ENCODE measurements around the gene RNF123.

RNF123 gene

DNA sequence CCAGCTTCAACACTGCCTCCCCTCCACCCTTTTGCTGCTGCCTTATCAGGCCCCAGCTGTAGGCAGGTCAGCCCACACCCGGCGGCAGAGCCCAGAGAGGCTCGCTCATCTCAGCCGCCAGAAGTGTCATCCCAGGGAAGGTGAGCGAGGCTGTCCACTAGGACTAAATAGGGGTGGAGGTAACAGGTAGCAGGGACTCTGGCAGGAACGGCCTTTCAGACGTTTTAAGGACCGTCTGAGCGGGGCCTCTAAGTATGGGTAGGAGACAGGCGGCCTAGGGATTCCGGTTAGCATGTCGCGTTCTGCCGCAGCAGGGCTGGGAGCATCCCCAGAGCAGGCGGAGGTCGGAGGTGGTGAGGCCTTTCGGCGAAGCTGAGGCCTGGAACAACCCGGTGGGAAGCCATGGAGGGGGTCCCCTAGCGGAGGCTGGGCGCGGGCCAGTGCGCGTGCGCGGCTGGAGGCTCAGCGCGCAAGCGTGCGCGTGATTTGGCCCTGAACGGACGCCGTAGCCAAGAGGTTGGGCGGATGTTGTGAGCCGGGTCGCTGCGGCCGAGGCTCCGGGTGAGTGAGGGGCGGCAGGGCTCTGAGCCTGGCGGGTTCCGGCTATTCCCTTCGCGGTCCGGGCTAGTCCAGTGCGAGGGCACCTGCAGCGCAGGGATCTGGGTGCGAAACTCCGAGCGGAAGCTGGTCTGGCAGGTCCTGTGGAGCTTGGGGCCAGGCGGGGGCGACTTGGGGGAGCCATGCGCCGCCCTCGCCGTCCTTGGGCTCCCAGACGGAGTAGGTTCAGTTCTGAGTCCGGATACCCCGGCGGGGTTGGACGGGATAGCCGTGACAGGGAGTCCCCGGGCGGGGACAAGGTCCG is at the start of gene RNF123, which contains the start of gene MST1:
Gene RNF123 (plus strand): TSS at position 512 of the 862 bp plus-strand sequence. CDS start 1,609 bp downstream, outside the sequence.
Gene MST1 (minus strand): TSS at position 429 of the 862 bp plus-strand sequence. CDS start 783 bp downstream, outside the sequence.
- FAIRE-seq: no peak

DNA sequence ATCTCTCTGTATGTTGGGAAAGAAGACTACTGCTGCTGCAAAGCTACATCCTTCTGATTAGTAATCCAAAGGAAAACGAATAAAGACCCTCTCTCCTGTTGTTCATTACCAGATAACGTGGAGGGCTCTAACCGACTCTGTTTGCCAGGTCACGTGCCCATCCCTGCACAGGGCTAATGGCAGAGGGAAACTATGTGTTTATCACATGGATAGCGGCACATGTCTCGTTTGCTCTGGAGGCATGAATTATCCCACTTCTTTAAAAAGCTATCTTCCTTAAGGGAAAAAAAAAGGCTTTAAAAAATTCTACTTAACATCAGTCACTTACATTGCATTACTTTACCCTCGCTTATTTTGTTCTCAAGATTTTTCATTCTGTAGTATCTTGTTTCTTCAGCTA is 48.1 kb upstream of the RNF123 start:
- FAIRE-seq: no peak

DNA sequence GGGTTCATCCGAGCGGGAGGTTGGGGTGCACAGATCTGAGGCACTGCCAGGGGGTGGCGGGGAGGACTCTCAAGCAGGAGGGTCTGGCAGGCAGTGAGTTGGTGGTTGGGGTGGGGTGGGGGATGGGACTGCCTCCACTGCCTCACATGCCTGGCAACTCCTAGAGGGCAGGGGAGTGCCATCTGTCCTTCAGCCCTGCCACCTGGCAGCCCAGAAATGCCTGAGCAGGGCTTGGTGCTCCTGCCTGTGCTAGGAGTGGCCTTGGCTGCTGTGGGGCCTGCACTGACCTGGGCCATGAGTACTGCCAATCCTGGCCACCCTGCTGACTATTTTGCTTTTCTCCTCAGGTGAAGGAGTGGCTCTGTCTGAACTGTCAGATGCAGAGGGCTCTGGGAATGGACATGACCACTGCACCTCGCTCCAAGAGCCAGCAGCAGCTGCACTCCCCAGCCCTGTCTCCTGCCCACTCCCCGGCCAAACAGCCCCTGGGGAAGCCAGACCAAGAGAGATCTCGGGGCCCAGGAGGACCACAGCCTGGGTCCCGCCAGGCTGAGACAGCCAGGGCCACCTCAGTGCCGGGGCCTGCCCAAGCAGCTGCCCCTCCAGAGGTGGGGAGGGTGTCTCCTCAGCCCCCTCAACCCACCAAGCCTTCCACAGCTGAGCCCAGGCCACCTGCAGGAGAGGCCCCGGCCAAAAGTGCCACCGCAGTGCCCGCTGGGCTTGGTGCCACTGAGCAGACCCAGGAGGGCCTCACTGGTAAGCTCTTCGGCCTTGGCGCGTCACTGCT is 47.2 kb upstream of the RNF123 start:
- FAIRE-seq: no peak

GRCh38 chr3:49642708-49643145 is 46.6 kb upstream of the RNF123 start:
- FAIRE-seq: no peak

DNA sequence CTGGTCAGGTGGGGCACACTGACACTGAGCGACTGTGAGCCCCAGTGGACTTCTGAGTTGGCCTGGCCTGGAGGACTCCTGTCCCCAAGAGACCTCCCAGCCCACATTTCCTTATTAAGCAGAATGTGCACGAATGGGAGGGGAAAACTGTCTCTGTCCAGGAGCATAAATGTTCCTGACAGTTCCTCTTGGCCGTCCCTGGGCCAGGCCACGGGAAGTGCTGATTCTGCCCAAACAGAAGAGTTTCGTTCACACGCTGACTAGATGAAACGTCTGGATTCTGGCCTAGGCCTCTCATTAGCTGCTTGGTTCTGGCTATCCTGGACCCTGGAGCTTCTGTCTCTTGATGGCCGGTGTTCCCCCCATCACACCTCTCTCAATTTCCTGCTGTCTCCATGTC is 44.7 kb upstream of the RNF123 start:
- no peak for FAIRE-seq

GRCh38 chr3:49646236-49646635 is 43.1 kb upstream of the RNF123 start:
- FAIRE-seq: no peak

DNA sequence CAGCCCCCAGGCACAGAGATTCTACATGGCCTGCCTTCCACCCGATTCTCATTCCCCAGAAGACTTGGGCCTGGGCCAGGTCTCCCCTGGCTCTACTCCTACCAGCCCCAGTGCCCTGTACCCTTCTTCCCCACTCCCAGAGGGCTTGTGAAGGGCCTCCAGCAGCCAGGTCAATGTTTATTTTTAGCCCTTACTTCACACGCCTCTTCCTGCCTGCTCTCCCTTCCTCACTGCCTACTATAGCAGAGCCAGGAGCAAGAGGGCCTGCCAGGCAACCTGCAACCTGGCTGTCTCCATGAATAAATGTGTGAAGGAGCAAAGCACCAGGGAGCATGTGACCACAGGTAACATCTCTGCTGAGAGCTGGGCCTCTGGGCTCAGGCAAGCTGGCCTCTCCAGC is 41.6 kb upstream of the RNF123 start:
- FAIRE-seq: no peak

DNA sequence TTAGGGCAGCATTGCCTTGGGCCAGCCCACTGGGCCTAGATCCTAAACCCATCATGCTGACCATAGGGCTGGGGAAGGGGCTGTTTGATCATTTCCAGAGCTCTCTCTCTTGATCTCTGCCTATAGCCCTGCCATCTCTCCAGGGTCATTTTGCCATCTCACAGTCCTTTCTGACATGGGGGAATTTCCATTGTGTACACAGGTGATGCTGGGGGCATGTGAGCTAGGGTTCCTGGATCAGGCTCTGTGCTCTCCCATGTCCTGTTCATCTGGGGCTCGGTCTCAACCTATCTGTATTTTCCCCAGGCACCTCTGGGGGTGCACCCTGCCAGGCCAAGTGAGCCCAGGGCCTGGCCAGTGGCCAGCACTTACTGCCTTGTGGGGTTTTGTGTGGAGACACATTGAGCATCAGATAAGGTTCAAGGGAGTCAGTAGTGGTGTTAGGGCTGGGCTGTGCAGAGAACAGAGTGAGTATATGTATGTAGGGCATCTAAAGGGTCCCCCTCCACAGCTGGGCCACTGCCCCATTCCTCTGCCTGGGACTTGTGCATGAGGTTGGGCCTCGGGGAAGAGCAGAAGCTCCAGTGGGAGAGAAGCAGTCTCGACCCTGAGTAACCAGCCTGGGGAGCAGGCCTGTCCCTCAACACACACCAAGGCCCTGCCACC is 40.9 kb upstream of the RNF123 start:
- no peak for FAIRE-seq

DNA sequence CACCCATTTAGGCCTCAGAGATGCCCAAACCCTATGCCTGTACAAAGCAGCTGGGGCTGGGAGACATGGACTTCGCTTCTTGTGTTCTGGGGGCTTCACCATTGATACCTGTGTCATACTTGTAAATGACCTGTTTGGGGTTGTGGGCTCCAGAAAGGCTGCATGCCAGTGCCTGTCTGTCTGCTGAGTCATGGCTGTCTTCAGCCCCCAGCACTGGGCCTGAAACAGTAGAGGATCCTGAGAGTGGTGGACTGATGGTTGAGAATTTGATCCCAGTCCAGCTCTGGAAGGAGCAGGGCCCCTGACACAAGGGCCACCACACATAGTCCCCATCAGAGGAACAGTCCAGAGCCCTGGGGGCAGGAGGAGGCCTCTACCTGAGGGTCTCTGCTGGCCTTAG is 39.8 kb upstream of the RNF123 start:
- no peak for FAIRE-seq

DNA sequence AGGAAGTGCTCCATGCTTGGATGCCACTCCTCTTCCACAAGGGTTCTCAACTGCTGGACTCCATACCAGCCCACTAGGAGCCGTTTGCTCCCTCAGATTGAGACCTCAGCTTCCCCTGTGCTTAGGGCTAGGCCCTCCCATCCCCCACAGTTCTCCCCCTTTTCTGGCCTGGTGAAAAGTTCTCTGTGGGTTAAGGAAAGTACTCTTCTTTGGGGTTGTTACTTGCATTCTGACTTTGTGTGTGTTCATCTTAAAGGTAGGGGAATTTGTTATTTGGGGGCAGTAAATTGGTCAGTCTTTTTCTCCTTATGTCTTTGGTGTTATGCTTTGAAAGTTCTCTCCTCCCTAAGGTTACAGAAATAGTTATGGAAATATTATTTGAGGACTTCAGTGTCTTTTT is 39.2 kb upstream of the RNF123 start:
- FAIRE-seq: no peak

GRCh38 chr3:49650637-49651036 is 38.7 kb upstream of the RNF123 start:
- FAIRE-seq: no peak

- FAIRE-seq: no peak
Observed at GRCh38 chr3:49652218-49652902, 37.0 kb upstream of the RNF123 start.

GRCh38 chr3:49652903-49653415 is 36.4 kb upstream of the RNF123 start:
- FAIRE-seq: no peak

GRCh38 chr3:49653621-49654020 is 35.7 kb upstream of the RNF123 start:
- no peak for FAIRE-seq

DNA sequence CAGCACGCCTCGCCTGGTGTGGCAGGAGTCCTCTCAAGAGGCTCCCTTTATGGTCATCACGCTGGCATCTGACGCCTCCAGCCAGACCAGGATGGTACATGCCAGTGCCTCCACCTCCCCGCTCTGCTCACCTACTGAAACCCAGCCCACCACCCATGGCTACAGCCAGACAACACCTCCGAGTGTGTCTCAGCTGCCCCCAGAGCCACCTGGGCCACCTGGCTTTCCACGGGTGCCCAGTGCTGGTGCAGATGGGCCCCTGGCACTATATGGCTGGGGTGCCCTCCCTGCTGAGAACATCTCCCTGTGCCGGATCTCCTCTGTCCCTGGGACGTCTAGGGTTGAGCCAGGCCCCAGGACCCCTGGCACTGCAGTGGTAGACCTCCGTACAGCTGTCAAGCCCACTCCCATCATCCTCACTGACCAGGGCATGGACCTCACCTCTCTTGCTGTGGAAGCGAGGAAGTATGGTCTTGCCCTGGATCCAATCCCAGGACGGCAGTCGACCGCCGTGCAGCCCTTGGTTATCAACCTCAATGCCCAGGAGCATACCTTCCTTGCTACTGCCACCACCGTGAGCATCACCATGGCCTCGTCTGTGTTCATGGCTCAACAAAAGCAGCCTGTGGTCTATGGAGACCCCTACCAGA is 35.1 kb upstream of the RNF123 start:
- FAIRE-seq: no peak

DNA sequence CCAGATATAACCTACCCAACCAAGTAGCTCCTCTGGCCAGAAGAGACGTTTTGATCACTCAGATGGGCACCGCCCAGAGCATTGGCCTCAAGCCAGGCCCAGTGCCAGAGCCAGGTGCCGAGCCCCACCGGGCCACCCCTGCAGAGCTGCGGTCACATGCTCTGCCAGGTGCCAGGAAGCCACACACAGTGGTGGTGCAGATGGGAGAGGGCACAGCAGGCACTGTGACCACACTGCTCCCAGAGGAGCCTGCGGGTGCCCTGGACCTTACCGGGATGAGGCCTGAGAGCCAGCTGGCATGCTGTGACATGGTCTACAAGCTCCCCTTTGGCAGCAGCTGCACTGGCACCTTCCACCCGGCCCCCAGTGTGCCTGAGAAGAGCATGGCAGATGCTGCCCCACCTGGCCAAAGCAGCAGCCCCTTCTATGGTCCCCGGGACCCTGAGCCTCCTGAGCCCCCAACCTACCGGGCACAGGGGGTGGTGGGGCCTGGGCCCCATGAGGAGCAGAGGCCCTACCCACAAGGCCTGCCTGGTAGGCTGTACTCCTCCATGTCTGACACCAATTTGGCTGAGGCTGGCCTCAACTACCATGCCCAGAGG is 34.3 kb upstream of the RNF123 start:
- no peak for FAIRE-seq

DNA sequence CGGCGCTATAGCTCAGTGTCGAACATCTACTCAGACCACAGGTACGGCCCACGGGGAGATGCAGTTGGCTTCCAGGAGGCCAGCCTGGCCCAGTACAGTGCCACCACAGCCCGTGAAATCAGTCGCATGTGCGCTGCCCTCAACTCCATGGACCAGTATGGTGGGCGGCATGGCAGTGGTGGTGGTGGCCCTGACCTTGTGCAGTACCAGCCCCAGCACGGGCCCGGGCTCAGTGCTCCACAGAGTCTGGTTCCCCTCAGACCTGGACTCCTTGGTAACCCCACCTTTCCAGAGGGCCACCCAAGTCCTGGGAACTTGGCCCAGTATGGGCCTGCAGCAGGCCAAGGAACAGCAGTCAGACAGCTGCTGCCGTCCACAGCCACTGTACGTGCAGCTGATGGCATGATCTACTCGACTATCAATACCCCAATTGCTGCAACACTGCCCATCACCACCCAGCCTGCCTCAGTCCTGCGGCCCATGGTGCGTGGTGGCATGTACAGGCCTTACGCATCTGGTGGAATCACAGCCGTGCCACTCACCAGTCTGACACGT is 33.5 kb upstream of the RNF123 start:
- FAIRE-seq: no peak

DNA sequence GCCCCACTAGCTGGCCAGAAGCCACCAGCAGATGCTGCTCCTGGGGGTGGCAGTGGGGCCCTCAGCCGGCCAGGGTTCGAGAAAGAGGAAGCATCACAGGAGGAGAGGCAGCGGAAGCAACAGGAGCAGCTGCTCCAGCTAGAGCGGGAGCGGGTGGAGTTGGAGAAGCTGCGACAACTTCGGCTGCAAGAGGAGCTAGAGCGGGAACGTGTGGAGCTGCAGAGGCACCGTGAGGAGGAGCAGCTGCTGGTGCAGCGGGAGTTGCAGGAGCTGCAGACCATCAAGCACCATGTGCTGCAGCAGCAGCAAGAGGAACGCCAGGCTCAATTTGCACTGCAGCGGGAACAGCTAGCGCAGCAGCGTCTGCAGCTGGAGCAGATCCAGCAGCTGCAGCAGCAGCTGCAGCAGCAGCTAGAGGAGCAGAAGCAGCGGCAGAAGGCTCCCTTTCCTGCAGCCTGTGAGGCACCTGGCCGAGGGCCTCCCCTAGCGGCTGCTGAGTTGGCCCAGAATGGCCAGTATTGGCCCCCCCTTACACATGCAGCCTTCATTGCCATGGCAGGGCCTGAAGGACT is 32.7 kb upstream of the RNF123 start:
- FAIRE-seq: no peak

GRCh38 chr3:49657208-49657915 is 32.0 kb upstream of the RNF123 start:
- FAIRE-seq: no peak

DNA sequence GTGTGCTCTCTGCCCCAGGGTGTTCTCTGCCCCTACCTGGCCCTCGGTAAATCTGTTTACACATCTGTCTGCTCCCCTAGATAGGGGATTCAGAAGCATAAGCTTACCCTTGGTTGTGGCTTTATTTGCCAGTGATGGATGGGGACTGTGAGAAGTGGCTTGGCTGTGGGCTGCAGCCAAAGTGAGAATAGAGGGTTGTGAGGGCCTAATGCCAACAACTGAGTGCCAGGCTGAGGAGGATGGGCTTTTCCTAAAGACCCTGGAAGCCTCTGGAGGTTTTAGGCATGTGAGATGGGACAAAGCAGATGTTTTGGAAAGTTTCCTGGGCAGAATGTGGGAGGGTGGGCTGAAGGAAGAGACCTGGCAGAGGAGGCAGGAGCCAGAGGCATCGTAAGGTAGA is 30.6 kb upstream of the RNF123 start:
- FAIRE-seq: no peak
